ENCODE results near the gene MYO7B. TPM values are rescaled to one million over a fixed set of nuclear protein-coding genes. Genes with fewer than 3 reads are reported as not detected.

The MYO7B gene
- total RNA-seq, 2 experiments from 2014 or later, result 0.65 to 1.2 TPM

GRCh38 chr2:127578411-127578810, 42.9 kb downstream of the MYO7B start:
- DNase-seq (no peak), ATAC-seq (no peak)
- H3K27ac Mint-ChIP-seq, result no peak overlapping the region
- no peak for TF ChIP-seq CTCF (IDR thresholded peaks at IDR 0.05)
- intact Hi-C loops (cut with micrococcal nuclease), result no loop called here
- H3K36me3 Mint-ChIP-seq (ENCODE audit: low read depth), result no peaks in the 10 kb centered on the region
- ChIA-PET POLR2A (interaction anchor here (1.1 kb wide), 1 partner anchor 25 kb away, joined by 3 read pairs; no protein-coding TSS in a partner anchor), CTCF (interaction anchor here (1.1 kb wide), 1 partner anchor 13 kb away, joined by 5 read pairs; no protein-coding TSS in a partner anchor)
- peaks cover 15% of the 10 kb centered on the region for H3K4me1 Mint-ChIP-seq (ENCODE audit: low read depth)
- H3K4me3 Mint-ChIP-seq, result no peak overlapping the region
- no peaks in the 10 kb centered on the region for H3K27me3 Mint-ChIP-seq
- H3K9me3 Mint-ChIP-seq, result no peaks in the 10 kb centered on the region

GRCh38 chr2:127579231-127579630, 43.7 kb downstream of the MYO7B start:
- no peak for TF ChIP-seq CTCF (IDR thresholded peaks at IDR 0.05)
- no peaks in the 10 kb centered on the region for H3K36me3 Mint-ChIP-seq (ENCODE audit: low read depth)
- H3K27me3 Mint-ChIP-seq, result no peaks in the 10 kb centered on the region
- H3K9me3 Mint-ChIP-seq, result no peaks in the 10 kb centered on the region
- intact Hi-C loops (cut with micrococcal nuclease), result no loop called here
- peaks cover 15% of the 10 kb centered on the region for H3K4me1 Mint-ChIP-seq (ENCODE audit: low read depth)
- ATAC-seq, result no peak
- no peak for DNase-seq
- POLR2A ChIA-PET, result interaction anchor here (1.1 kb wide), 1 partner anchor 24 kb away, joined by 3 read pairs; no protein-coding TSS in a partner anchor
- H3K4me3 Mint-ChIP-seq, result no peak overlapping the region
- H3K27ac Mint-ChIP-seq, result no peak overlapping the region
- CTCF ChIA-PET, result interaction anchor here (1.1 to 4.2 kb wide), 2 partner anchors 12 kb away, joined by 5 to 23 read pairs; no protein-coding TSS in a partner anchor

GRCh38 chr2:127580167-127581049, 44.9 kb downstream of the MYO7B start:
- H3K36me3 Mint-ChIP-seq (ENCODE audit: low read depth), result no peaks in the 10 kb centered on the region
- POLR2A ChIA-PET, result no interaction called here
- H3K4me1 Mint-ChIP-seq (ENCODE audit: low read depth), result peaks cover 7% of the 10 kb centered on the region
- H3K9me3 Mint-ChIP-seq, result no peaks in the 10 kb centered on the region
- no peak overlapping the region for H3K4me3 Mint-ChIP-seq
- DNase-seq, result no peak
- no peak for TF ChIP-seq CTCF (IDR thresholded peaks at IDR 0.05)
- no peak overlapping the region for H3K27ac Mint-ChIP-seq
- CTCF ChIA-PET, result interaction anchor here (4.2 kb wide), 1 partner anchor 11 kb away, joined by 23 read pairs; no protein-coding TSS in a partner anchor
- ATAC-seq, result no peak
- intact Hi-C loops (cut with micrococcal nuclease), result no loop called here
- no peaks in the 10 kb centered on the region for H3K27me3 Mint-ChIP-seq

- CTCF ChIA-PET, result interaction anchor here (4.2 kb wide), 1 partner anchor 11 kb away, joined by 23 read pairs; no protein-coding TSS in a partner anchor
- DNase-seq (no peak), ATAC-seq (no peak)
- Mint-ChIP-seq H3K27me3 (no peaks in the 10 kb centered on the region), H3K4me1 (ENCODE audit: low read depth) (peaks cover 2% of the 10 kb centered on the region), H3K9me3 (no peaks in the 10 kb centered on the region), H3K4me3 (no peak overlapping the region), H3K27ac (no peak overlapping the region), H3K36me3 (ENCODE audit: low read depth) (no peaks in the 10 kb centered on the region)
- POLR2A ChIA-PET, result no interaction called here
- TF ChIP-seq CTCF (IDR thresholded peaks at IDR 0.05), result no peak
- intact Hi-C loops (cut with micrococcal nuclease), result no loop called here
Measured at GRCh38 chr2:127581050-127581345, 45.5 kb downstream of the MYO7B start.
